Pancreas (tissue), 10 donors: ENCODE measurements around the gene MAML3. TPM values are rescaled to one million over a fixed set of nuclear protein-coding genes. Genes with fewer than 3 reads are reported as not detected.

Source experiments
- ATAC-seq, 4 donors: fragments of 200-7000 bp; cut with Tn5 transposase; one replicate each; pipeline versions ENCODE4 v1.8.0 to v1.9.1; 2020; ENCODE audit warnings: mild to moderate bottlenecking in 4 of 4, moderate library complexity in 4 of 4
- DNase-seq, 6 donors: peaks; one replicate each; pipeline ENCODE4 v3.0.0-alpha.2; 2020
- FAIRE-seq: peaks from 2 replicates; lab custom pipeline; 2012; peaks lifted over from hg19 to GRCh38; lab: Jason Lieb, UNC
- H3K27ac ChIP-seq, 4 donors: fragments of 200-600 bp; sonication (generic); 1 replicate in 3 of 4; 2 replicates in 1 of 4; pipeline versions ENCODE4 v1.5.0 to v1.8.0; 2020
- H3K27me3 ChIP-seq, 4 donors: fragments of 200-600 bp; one replicate each; pipeline ENCODE4 v1.8.0; 2021
- H3K36me3 ChIP-seq, 3 donors: fragments of 200-600 bp; sonication (generic) in 1 of 3; one replicate each; pipeline versions ENCODE4 v1.5.0 to v1.8.0; 2020 to 2021
- H3K4me1 ChIP-seq, 3 donors: fragments of 200-600 bp; one replicate each; pipeline ENCODE4 v1.8.0; 2021
- H3K4me3 ChIP-seq, 4 donors: fragments of 200-600 bp; sonication (generic) in 2 of 4; one replicate each; pipeline versions ENCODE4 v1.5.0 to v1.8.0; 2020 to 2021
- H3K9me3 ChIP-seq, 4 donors: fragments of 200-600 bp; one replicate each; pipeline ENCODE4 v1.8.0; 2021
- CTCF ChIP-seq, 4 donors: fragments of 200-600 bp; sonication (generic) in 3 of 4; IDR thresholded peaks; one replicate each; pipeline versions ENCODE4 v1.5.0 to v1.8.0; 2021; ENCODE audit warnings: antibody characterized with exemption in 4 of 4
- WGBS, 2 donors: extraction: QIAGEN DNeasy Blood & Tissue Kit; methylation state at CpG; one replicate each; pipeline ENCODE4 v1.1.7; 2013; 5-methylcytosine and 5-hydroxymethylcytosine counted together
- intact Hi-C, 3 donors: fragments of 100-400 bp; cut with DNase I; formaldehyde crosslinking; loops; one replicate each; pipeline versions ENCODE4 v1.11.1 to v1.14.2; 2022
- polyA plus RNA-seq, 2 donors: library from polyadenylated mRNA; stranded (reverse); fragments of 200-250 nt; gene quantifications; one replicate each; pipeline ENCODE4 v1.2.3, GENCODE V29; 2013
- total RNA-seq, 6 donors: library from RNA; stranded (reverse); fragmentation: NEBNext Ultra II Directional in 4 of 6; extraction: Animal tissue kit (Norgen Biotek cat#: 25700) in 4 of 6; gene quantifications; one replicate each; pipeline versions ENCODE4 v1.2.1 to v1.2.4, GENCODE V29; 2021 to 2023
- donor health status: healthy with polysubstance abuse.
- donor health status: DM: no; HTN: no; CAD: no; lungs with moderate emphysema.
- donor health status: DM: no; HTN: no; CAD: no.
- donor health status: control.
- donor health status: control.
- donor health status: Bipolar disorder and iron deficiency.
- donor health status: DM: yes; HTN: yes; CAD: no.
- donor health status: DM: no; HTN: no; CAD: no.
- donor health status: DM: no; HTN: no; CAD: no.
- donor health status: DM: yes; HTN: yes; CAD: no.

Gene MAML3
- total and polyA plus RNA-seq, 8 donors: 3.8 to 8.9 (median 5.9) TPM

GRCh38 chr4:140103676-140104075, 50.3 kb downstream of the MAML3 start:
- FAIRE-seq: no peak
- Histone ChIP-seq H3K27ac (no peak overlapping the region), H3K4me3 (no peak overlapping the region), H3K9me3 (no peaks in the 10 kb centered on the region), H3K36me3 (no peaks in the 10 kb centered on the region), H3K4me1 (peaks cover 3 to 9% (median 5%) of the 10 kb centered on the region in 3 donors), H3K27me3 (no peaks in the 10 kb centered on the region)
- no peak for TF ChIP-seq CTCF (IDR thresholded peaks at IDR 0.05)
- DNase-seq: no peak
- intact Hi-C loops: no loop called here
- no peak for ATAC-seq
- WGBS, 2 donors: 87 to 95% methylated on average over 3 of the region's 3 CpGs

- Histone ChIP-seq H3K4me1 (peaks cover 3 to 9% (median 9%) of the 10 kb centered on the region in 3 donors), H3K36me3 (no peaks in the 10 kb centered on the region), H3K9me3 (no peaks in the 10 kb centered on the region), H3K4me3 (no peak overlapping the region), H3K27ac (no peak overlapping the region), H3K27me3 (no peaks in the 10 kb centered on the region)
- DNase-seq: no peak
- TF ChIP-seq CTCF (IDR thresholded peaks at IDR 0.05): no peak
- intact Hi-C loops: no loop called here
- WGBS, 2 donors: 93 to 100% methylated on average over 3 of the region's 3 CpGs
- ATAC-seq: no peak
- no peak for FAIRE-seq
Observed at GRCh38 chr4:140102421-140102820, 51.6 kb downstream of the MAML3 start.

- FAIRE-seq (no peak), DNase-seq (no peak), ATAC-seq (no peak)
- Histone ChIP-seq H3K36me3 (no peaks in the 10 kb centered on the region), H3K9me3 (no peaks in the 10 kb centered on the region), H3K4me1 (peaks cover 3 to 18% (median 9%) of the 10 kb centered on the region in 3 donors), H3K4me3 (no peak overlapping the region), H3K27me3 (no peaks in the 10 kb centered on the region), H3K27ac (no peak overlapping the region)
- intact Hi-C loops: no loop called here
- no peak for TF ChIP-seq CTCF (IDR thresholded peaks at IDR 0.05)
- 98 to 99% methylated on average over 3 of the region's 3 CpGs for WGBS, 2 donors
Observed at GRCh38 chr4:140100771-140101170, 53.2 kb downstream of the MAML3 start.

GRCh38 chr4:140099983-140100382, 54.0 kb downstream of the MAML3 start:
- no peak for FAIRE-seq
- Histone ChIP-seq H3K9me3 (no peaks in the 10 kb centered on the region), H3K4me3 (no peak overlapping the region), H3K27me3 (no peaks in the 10 kb centered on the region), H3K4me1 (peaks cover under 1 to 20% (median 3%) of the 10 kb centered on the region in 3 donors), H3K27ac (no peak overlapping the region), H3K36me3 (no peaks in the 10 kb centered on the region)
- WGBS, 2 donors: 67 to 73% methylated on average over 7 of the region's 7 CpGs
- DNase-seq: no peak
- intact Hi-C loops: no loop called here
- no peak for TF ChIP-seq CTCF (IDR thresholded peaks at IDR 0.05)
- ATAC-seq: peak in 2 of 4 donors; percentile 26 to 45

GRCh38 chr4:140098455-140099160, 55.4 kb downstream of the MAML3 start:
- Histone ChIP-seq H3K4me1 (peaks cover 0 to 29% (median 6%) of the 10 kb centered on the region in 3 donors), H3K27me3 (no peaks in the 10 kb centered on the region), H3K4me3 (peak overlapping the region in 1 of 4 donors; percentile 13), H3K27ac (peak overlapping the region; percentile 4 to 73 (median 64)), H3K9me3 (no peaks in the 10 kb centered on the region), H3K36me3 (no peaks in the 10 kb centered on the region)
- WGBS, 2 donors: 46 to 53% methylated on average over 7 of the region's 7 CpGs
- FAIRE-seq: no peak
- peak in 3 of 4 donors; percentile 32 to 51 (median 41) for ATAC-seq
- no peak for TF ChIP-seq CTCF (IDR thresholded peaks at IDR 0.05)
- intact Hi-C loops: no loop called here
- DNase-seq: no peak
